K562 (cell line): Measurements from ENCODE around the gene PARD3B. TPM values are rescaled to one million over a fixed set of nuclear protein-coding genes. Genes with fewer than 3 reads are reported as not detected.

Source experiments
- CEBPG ChIP-seq, 3 experiments: fragments of 200-800 bp in 1 of 3; sonication (Bioruptor generic) in 1 of 3; sonication (generic) in 1 of 3; formaldehyde crosslinking in 1 of 3; IDR thresholded peaks in 2 of 3; conservative IDR thresholded peaks in 1 of 3; 2 replicates each; pipeline versions ENCODE4 v1.6.1 to v1.8.0; 2016 to 2022; ENCODE audit warnings: missing compliant biosample characterization in 2 of 3, missing genetic modification characterization in 2 of 3, mild to moderate bottlenecking in 1 of 3, missing genetic modification reagents in 1 of 3
- ESRRA ChIP-seq: fragments of 450-650 bp; IDR thresholded peaks from 2 replicates; pipeline ENCODE4 v1.6.1; 2014; ENCODE audit warnings: low read depth, mild to moderate bottlenecking, moderate library complexity, borderline replicate concordance
- GTF2F1 ChIP-seq: IDR thresholded peaks from 2 replicates; pipeline ENCODE4 v1.6.1; 2011; ENCODE audit warnings: low read depth, low read length, improper control_type of control experiment
- HDAC3 ChIP-seq: fragments of 450-650 bp; IDR thresholded peaks from 2 replicates; pipeline ENCODE4 v1.6.1; 2018; ENCODE audit warnings: borderline replicate concordance, mild to moderate bottlenecking, moderate library complexity; ENCODE audit not compliant: partially characterized antibody
- KLF16 ChIP-seq: IDR thresholded peaks from 2 replicates; pipeline ENCODE4 v1.6.1; 2016; ENCODE audit warnings: antibody characterized with exemption
- MIER1 ChIP-seq: fragments of 450-650 bp; IDR thresholded peaks from 2 replicates; pipeline ENCODE4 v1.6.1; 2016; ENCODE audit warnings: antibody characterized with exemption, mild to moderate bottlenecking, low read depth
- NCOA4 ChIP-seq: fragments of 450-650 bp; IDR thresholded peaks from 2 replicates; pipeline ENCODE4 v1.6.1; 2018; ENCODE audit warnings: mild to moderate bottlenecking; ENCODE audit not compliant: partially characterized antibody
- POLR3G ChIP-seq: IDR thresholded peaks from 2 replicates; pipeline ENCODE4 v1.6.1; 2011; ENCODE audit not compliant: insufficient read length, insufficient replicate concordance; ENCODE audit errors: extremely low read depth
- RBM14 ChIP-seq: fragments of 200-400 bp; formaldehyde crosslinking; IDR thresholded peaks from 2 replicates; pipeline ENCODE4 v1.6.1; 2018; ENCODE audit warnings: low read depth, mild to moderate bottlenecking, low read length, moderate library complexity, borderline replicate concordance; ENCODE audit not compliant: insufficient read depth
- RBM25 ChIP-seq: fragments of 200-400 bp; formaldehyde crosslinking; IDR thresholded peaks from 2 replicates; pipeline ENCODE4 v1.6.1; 2018; ENCODE audit warnings: low read length, low read depth, moderate library complexity; ENCODE audit not compliant: severe bottlenecking
- RBM39 ChIP-seq: fragments of 200-400 bp; formaldehyde crosslinking; optimal IDR thresholded peaks from 2 replicates; pipeline ENCODE3; 2018; ENCODE audit warnings: low read depth, low read length
- SMAD2 ChIP-seq: fragments of 150-350 bp; IDR thresholded peaks from 2 replicates; pipeline ENCODE4 v1.6.1; 2014; ENCODE audit warnings: low read depth, mild to moderate bottlenecking, low read length
- STAT5A ChIP-seq: IDR thresholded peaks from 2 replicates; pipeline ENCODE4 v1.6.1; 2012; ENCODE audit warnings: low read length, inconsistent platforms, borderline replicate concordance
- TBL1XR1 ChIP-seq, 2 experiments: IDR thresholded peaks; 2 replicates each; pipeline ENCODE4 v1.6.1; 2012; ENCODE audit warnings: improper control_type of control experiment in 2 of 2, low read length in 2 of 2, mild to moderate bottlenecking in 1 of 2
- TEAD4 ChIP-seq, 2 experiments: sonication (generic) in 1 of 2; formaldehyde crosslinking in 1 of 2; IDR thresholded peaks; 2 replicates each; pipeline versions ENCODE4 v1.6.1 to v1.8.0; 2012 to 2022; ENCODE audit warnings: borderline replicate concordance in 1 of 2, inconsistent platforms in 1 of 2, low read length in 1 of 2, mild to moderate bottlenecking in 1 of 2, missing genetic modification reagents in 1 of 2
- ZC3H8 ChIP-seq: fragments of 450-650 bp; IDR thresholded peaks from 2 replicates; pipeline ENCODE4 v1.6.1; 2017
- ZNF224 ChIP-seq: sonication (generic); formaldehyde crosslinking; IDR thresholded peaks from 2 replicates; pipeline ENCODE4 v1.8.0; 2022; ENCODE audit warnings: mild to moderate bottlenecking, missing genetic modification reagents
- ZNF586 ChIP-seq: fragments of 450-650 bp; formaldehyde crosslinking; conservative IDR thresholded peaks from 2 replicates; pipeline ENCODE4 v1.4.0; 2020; ENCODE audit warnings: mild to moderate bottlenecking, moderate library complexity
- polyA plus RNA-seq, 8 experiments: library from polyadenylated mRNA; depleted of rRNA in 4 of 8; stranded (reverse) in 5 of 8; unstranded in 3 of 8; fragments of >200 nt; fragmentation: Nextera tagmentation in 2 of 8; fragmentation: Illumina TruSeq in 1 of 8; extraction: Ambion mirVana in 2 of 8; extraction: Trizol in 1 of 8; gene quantifications; 2 replicates each; pipeline versions ENCODE4 v1.2.1 to v1.2.3, GENCODE V29; 2011 to 2014; ENCODE audit warnings: inconsistent platforms in 1 of 8, missing spikeins in 1 of 8
- total RNA-seq, 7 experiments: library from RNA; depleted of rRNA in 6 of 7; stranded (reverse); fragments of >200 nt in 6 of 7; fragmentation: Illumina TruSeq in 2 of 7; extraction: Trizol in 2 of 7; gene quantifications; 2 replicates each; pipeline versions ENCODE4 v1.2.1 to v1.2.3, GENCODE V29; 2011 to 2021; ENCODE audit warnings: low replicate concordance in 1 of 7
- TF ChIP-seq, protein P1 (sequence below): fragments of 250-450 bp; sonication (Bioruptor Pico); IDR thresholded peaks from 2 replicates; pipeline ENCODE4 v1.5.1; 2021; ENCODE audit warnings: mild to moderate bottlenecking
- TF ChIP-seq, protein P2 (sequence below): fragments of 450-650 bp; IDR thresholded peaks from 2 replicates; pipeline ENCODE4 v1.6.1; 2016; ENCODE audit warnings: mild to moderate bottlenecking
- TF ChIP-seq, protein P3 (sequence below): fragments of 150-350 bp; conservative IDR thresholded peaks from 2 replicates; pipeline ENCODE4 v1.6.1; 2014; ENCODE audit warnings: low read length

The PARD3B gene
- total and polyA plus RNA-seq, 9 of the 15 experiments (the other 6 are each of a cell fraction or from before 2014, with no cell fraction given), result 0.15 to 3.0 (median 1.1) TPM

GRCh38 chr2:205089958-205090357, 544.7 kb downstream of the PARD3B start (continued):
- TF ChIP-seq STAT5A, result 0 out of 2 replicates have a peak, but pooled peaks have one; percentile 23
- peak in 1 of 2 experiments; percentile 18; a peak in 1 of 4 replicates for TF ChIP-seq TBL1XR1 (IDR thresholded peaks at IDR 0.05; ENCODE audit: low read length in 2 of 2)
- TF ChIP-seq, protein P1, sequence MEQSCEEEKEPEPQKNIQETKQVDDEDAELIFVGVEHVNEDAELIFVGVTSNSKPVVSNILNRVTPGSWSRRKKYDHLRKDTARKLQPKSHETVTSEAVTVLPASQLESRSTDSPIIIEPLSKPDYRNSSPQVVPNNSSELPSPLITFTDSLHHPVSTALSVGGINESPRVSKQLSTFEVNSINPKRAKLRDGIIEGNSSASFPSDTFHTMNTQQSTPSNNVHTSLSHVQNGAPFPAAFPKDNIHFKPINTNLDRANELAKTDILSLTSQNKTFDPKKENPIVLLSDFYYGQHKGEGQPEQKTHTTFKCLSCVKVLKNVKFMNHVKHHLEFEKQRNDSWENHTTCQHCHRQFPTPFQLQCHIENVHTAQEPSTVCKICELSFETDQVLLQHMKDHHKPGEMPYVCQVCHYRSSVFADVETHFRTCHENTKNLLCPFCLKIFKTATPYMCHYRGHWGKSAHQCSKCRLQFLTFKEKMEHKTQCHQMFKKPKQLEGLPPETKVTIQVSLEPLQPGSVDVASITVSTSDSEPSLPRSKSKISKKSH (CRISPR knock-in tag), result no peak
- TF ChIP-seq TEAD4 (IDR thresholded peaks at IDR 0.05; ENCODE audit: low read length), result peak; percentile 83
- no peak for TF ChIP-seq TEAD4 (CRISPR knock-in tag; IDR thresholded peaks at IDR 0.05; ENCODE audit: borderline replicate concordance)
- no peak for TF ChIP-seq ZC3H8
- no peak for TF ChIP-seq RBM25
- no peak for TF ChIP-seq SMAD2
- no peak for TF ChIP-seq ZNF224 (CRISPR knock-in tag)
- no peak for TF ChIP-seq CEBPG (CRISPR knock-in tag; IDR thresholded peaks at IDR 0.05)
- TF ChIP-seq CEBPG (tag; conservative IDR thresholded peaks at IDR 0.05 in 1 of 2, IDR thresholded peaks at IDR 0.05 in 1 of 2), result peak; percentile 18 to 51; a peak in 2 of 4 replicates
- TF ChIP-seq GTF2F1, result no peak
- TF ChIP-seq KLF16, result no peak
- TF ChIP-seq NCOA4, result no peak
- TF ChIP-seq RBM14, result no peak
- TF ChIP-seq, protein P2, sequence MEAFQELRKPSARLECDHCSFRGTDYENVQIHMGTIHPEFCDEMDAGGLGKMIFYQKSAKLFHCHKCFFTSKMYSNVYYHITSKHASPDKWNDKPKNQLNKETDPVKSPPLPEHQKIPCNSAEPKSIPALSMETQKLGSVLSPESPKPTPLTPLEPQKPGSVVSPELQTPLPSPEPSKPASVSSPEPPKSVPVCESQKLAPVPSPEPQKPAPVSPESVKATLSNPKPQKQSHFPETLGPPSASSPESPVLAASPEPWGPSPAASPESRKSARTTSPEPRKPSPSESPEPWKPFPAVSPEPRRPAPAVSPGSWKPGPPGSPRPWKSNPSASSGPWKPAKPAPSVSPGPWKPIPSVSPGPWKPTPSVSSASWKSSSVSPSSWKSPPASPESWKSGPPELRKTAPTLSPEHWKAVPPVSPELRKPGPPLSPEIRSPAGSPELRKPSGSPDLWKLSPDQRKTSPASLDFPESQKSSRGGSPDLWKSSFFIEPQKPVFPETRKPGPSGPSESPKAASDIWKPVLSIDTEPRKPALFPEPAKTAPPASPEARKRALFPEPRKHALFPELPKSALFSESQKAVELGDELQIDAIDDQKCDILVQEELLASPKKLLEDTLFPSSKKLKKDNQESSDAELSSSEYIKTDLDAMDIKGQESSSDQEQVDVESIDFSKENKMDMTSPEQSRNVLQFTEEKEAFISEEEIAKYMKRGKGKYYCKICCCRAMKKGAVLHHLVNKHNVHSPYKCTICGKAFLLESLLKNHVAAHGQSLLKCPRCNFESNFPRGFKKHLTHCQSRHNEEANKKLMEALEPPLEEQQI, result no peak
- TF ChIP-seq, protein P3, sequence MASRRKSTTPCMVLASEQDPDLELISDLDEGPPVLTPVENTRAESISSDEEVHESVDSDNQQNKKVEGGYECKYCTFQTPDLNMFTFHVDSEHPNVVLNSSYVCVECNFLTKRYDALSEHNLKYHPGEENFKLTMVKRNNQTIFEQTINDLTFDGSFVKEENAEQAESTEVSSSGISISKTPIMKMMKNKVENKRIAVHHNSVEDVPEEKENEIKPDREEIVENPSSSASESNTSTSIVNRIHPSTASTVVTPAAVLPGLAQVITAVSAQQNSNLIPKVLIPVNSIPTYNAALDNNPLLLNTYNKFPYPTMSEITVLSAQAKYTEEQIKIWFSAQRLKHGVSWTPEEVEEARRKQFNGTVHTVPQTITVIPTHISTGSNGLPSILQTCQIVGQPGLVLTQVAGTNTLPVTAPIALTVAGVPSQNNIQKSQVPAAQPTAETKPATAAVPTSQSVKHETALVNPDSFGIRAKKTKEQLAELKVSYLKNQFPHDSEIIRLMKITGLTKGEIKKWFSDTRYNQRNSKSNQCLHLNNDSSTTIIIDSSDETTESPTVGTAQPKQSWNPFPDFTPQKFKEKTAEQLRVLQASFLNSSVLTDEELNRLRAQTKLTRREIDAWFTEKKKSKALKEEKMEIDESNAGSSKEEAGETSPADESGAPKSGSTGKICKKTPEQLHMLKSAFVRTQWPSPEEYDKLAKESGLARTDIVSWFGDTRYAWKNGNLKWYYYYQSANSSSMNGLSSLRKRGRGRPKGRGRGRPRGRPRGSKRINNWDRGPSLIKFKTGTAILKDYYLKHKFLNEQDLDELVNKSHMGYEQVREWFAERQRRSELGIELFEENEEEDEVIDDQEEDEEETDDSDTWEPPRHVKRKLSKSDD, result no peak
- TF ChIP-seq RBM39, result no peak
- TF ChIP-seq ZNF586 (CRISPR knock-in tag), result no peak
- TF ChIP-seq HDAC3, result peak; percentile 28
- TF ChIP-seq MIER1, result no peak
- TF ChIP-seq ESRRA, result no peak
- TF ChIP-seq POLR3G, result no peak
